ENCODE results near the gene TTLL3. TPM values are rescaled to one million over a fixed set of nuclear protein-coding genes. Genes with fewer than 3 reads are reported as not detected.
A peak's percentile ranks its signal among the peaks of the same experiment; 100 is the strongest.

TTLL3 gene
- total and polyA plus RNA-seq, 2 of the 8 experiments (the other 6 are each of a cell fraction or from before 2014, with no cell fraction given) = 5.9 to 8.9 TPM

DNA sequence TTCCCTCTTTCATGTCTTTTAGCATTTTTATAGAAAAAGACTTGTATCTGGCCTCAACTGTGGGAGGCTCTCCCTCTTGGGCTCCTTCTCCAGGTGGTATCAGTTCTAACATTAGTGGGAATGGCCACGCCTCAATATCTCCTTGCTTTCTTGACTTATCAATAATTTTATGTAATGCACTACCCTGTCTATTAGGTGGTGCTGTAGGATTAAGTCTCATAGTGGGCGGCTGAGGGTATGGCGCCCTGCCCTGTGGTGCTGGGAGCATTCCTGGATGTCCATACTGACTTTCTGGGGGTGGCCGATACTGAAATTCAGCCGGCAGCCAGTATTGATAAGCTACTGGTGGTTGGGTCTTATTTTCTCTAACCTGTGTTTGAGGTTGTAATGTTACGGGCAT, 42.5 kb downstream of the TTLL3 start:
- DNase-seq (ENCODE audit: low read depth in 1 of 2, low spot score in 2 of 2) = no peak
- Histone ChIP-seq H3K56ac (replicated peaks; ENCODE audit: insufficient read length, low read depth, low read length) (no peak overlapping the region), H3K36me3 (ENCODE audit: control insufficient read depth in 2 of 4, insufficient read depth in 4 of 4, low read length in 3 of 4) (no peaks in the 10 kb centered on the region), H3K23me2 (ENCODE audit: low read depth, low read length) (no peaks in the 10 kb centered on the region), H2BK120ac (replicated peaks; ENCODE audit: low read depth, low read length) (no peak overlapping the region), H2BK12ac (ENCODE audit: low read depth, low read length) (no peak overlapping the region), H2BK20ac (ENCODE audit: low read length) (no peak overlapping the region), H4K91ac (replicated peaks; ENCODE audit: insufficient read length, low read length) (no peak overlapping the region), H3K4me2 (ENCODE audit: insufficient read depth in 1 of 2, low read depth in 2 of 2, low read length in 2 of 2) (no peak overlapping the region), H3K27ac (ENCODE audit: low read depth, low read length) (no peak overlapping the region), H3K9me3 (ENCODE audit: insufficient read depth in 2 of 2, low read depth in 1 of 2, low read length in 1 of 2) (no peaks in the 10 kb centered on the region), H3K79me2 (ENCODE audit: control insufficient read depth in 1 of 2, insufficient read depth in 2 of 2, low read length in 2 of 2) (no peaks in the 10 kb centered on the region), H2BK5ac (ENCODE audit: low read depth, low read length) (no peak overlapping the region), H4K20me1 (replicated peaks in 1 of 2; ENCODE audit: control insufficient read depth in 1 of 2, insufficient read depth in 2 of 2, low read length in 2 of 2) (no peaks in the 10 kb centered on the region), H3K9ac (replicated peaks in 1 of 4; ENCODE audit: extremely low read depth in 1 of 4, low read depth in 3 of 4, low read length in 3 of 4) (no peak overlapping the region), H3K4ac (replicated peaks; ENCODE audit: insufficient read length, low read depth, low read length) (no peak overlapping the region), H4K8ac (ENCODE audit: extremely low read depth, insufficient read depth, low read length) (no peak overlapping the region), H3K14ac (ENCODE audit: insufficient read length) (no peak overlapping the region), H3K4me1 (replicated peaks in 1 of 4; ENCODE audit: control insufficient read depth in 3 of 4, insufficient read depth in 4 of 4, low read length in 3 of 4) (no peaks in the 10 kb centered on the region), H3K4me3 (ENCODE audit: extremely low read depth in 1 of 4, insufficient read depth in 2 of 4, low read depth in 3 of 4, low read length in 4 of 4) (no peak overlapping the region), H2AFZ (ENCODE audit: low read length) (no peak overlapping the region), H2BK15ac (ENCODE audit: low read length) (no peak overlapping the region), H4K5ac (ENCODE audit: insufficient read length, low read depth, low read length) (no peak overlapping the region), H3K23ac (ENCODE audit: insufficient read length) (no peak overlapping the region), H2AK5ac (ENCODE audit: low read depth, low read length) (no peak overlapping the region), H3K79me1 (ENCODE audit: low read depth, low read length) (no peaks in the 10 kb centered on the region), H3K18ac (ENCODE audit: extremely low read depth, low read length) (no peak overlapping the region), H3K27me3 (replicated peaks in 1 of 4; ENCODE audit: control insufficient read depth in 3 of 4, extremely low read depth in 1 of 4, insufficient read depth in 3 of 4, low read length in 3 of 4) (no peaks in the 10 kb centered on the region; a peak in 1 of 7 replicates)
- TF ChIP-seq, protein P1, sequence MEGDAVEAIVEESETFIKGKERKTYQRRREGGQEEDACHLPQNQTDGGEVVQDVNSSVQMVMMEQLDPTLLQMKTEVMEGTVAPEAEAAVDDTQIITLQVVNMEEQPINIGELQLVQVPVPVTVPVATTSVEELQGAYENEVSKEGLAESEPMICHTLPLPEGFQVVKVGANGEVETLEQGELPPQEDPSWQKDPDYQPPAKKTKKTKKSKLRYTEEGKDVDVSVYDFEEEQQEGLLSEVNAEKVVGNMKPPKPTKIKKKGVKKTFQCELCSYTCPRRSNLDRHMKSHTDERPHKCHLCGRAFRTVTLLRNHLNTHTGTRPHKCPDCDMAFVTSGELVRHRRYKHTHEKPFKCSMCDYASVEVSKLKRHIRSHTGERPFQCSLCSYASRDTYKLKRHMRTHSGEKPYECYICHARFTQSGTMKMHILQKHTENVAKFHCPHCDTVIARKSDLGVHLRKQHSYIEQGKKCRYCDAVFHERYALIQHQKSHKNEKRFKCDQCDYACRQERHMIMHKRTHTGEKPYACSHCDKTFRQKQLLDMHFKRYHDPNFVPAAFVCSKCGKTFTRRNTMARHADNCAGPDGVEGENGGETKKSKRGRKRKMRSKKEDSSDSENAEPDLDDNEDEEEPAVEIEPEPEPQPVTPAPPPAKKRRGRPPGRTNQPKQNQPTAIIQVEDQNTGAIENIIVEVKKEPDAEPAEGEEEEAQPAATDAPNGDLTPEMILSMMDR (IDR thresholded peaks at IDR 0.05; ENCODE audit: control extremely low read depth in 1 of 3, insufficient read depth in 1 of 3, low read depth in 1 of 3, low read length in 3 of 3) = 0 out of 4 replicates have a peak, but pooled peaks of 1 of the 3 experiments have one; percentile 19
- TF ChIP-seq POLR2AphosphoS5 (IDR thresholded peaks at IDR 0.05; ENCODE audit: low read depth, low read length) = no peak
- TF ChIP-seq RAD21 (IDR thresholded peaks at IDR 0.05 in 1 of 2, conservative IDR thresholded peaks at IDR 0.05 in 1 of 2; ENCODE audit: low read depth in 2 of 2, low read length in 2 of 2) = peak in 1 of 2 experiments; percentile 31; a peak in 2 of 4 replicates
- 93% methylated on average over 6 of the region's 6 CpGs; no CpG with 5 or more reads in 1 of the 2 experiments for WGBS, 2 experiments (ENCODE audit: extremely low coverage in 1 of 2, insufficient coverage in 1 of 2, insufficient read length in 1 of 2, insufficient replicate concordance in 2 of 2, low coverage in 1 of 2, low lambda C conversion rate in 2 of 2, missing lambda C conversion rate in 1 of 2)
- no peak for FAIRE-seq
- POLR2A ChIA-PET (ENCODE audit: partially characterized antibody) = interaction anchor here (1.2 kb wide), 2 partner anchors 9 to 10 kb away, joined by 3 read pairs; no protein-coding TSS in a partner anchor
- CTCF ChIA-PET (ENCODE audit: partially characterized antibody) = interaction anchor here (1.0 to 1.9 kb wide), 5 partner anchors 23 to 94 kb away, joined by 3 to 6 read pairs (median 4); no protein-coding TSS in a partner anchor

All from H1 (cell line).